H7 (cell line): ENCODE data around the gene TEX53. TPM values are rescaled to one million over a fixed set of nuclear protein-coding genes. Genes with fewer than 3 reads are reported as not detected.

Experiments
- DNase-seq: peaks from one replicate; pipeline ENCODE4 v3.0.0; 2012
- H3K27me3 ChIP-seq: 2 replicates; pipeline ENCODE4 v1.6.0; 2011; ENCODE audit warnings: mild to moderate bottlenecking, low read length; ENCODE audit not compliant: control insufficient read depth, insufficient read depth
- H3K36me3 ChIP-seq: replicated peaks from 2 replicates; pipeline ENCODE4 v1.5.1; 2011; ENCODE audit warnings: low read length; ENCODE audit not compliant: control insufficient read depth, insufficient read depth
- H3K4me3 ChIP-seq: 2 replicates; pipeline ENCODE4 v1.5.1; 2011; ENCODE audit warnings: low read depth, mild to moderate bottlenecking, control low read depth, low read length, moderate library complexity; ENCODE audit not compliant: insufficient read depth
- total RNA-seq: library from RNA; depleted of rRNA; stranded (reverse); fragments of >200 nt; shearing (Covaris generic); gene quantifications from 2 replicates; pipeline ENCODE4 v1.2.3, GENCODE V29; 2014; rRNA removed

TEX53 gene
- not detected in 2 replicates for total RNA-seq

GRCh38 chr9:114657705-114658104 is at the start of gene TEX53:
Gene TEX53, minus strand, starts transcription at chr9:114657805. Its CDS starts 31 bp downstream, at chr9:114657774.
- no peak for DNase-seq
- Histone ChIP-seq H3K4me3 (no peak within 1 kb of the TSS), H3K27me3 (no peaks in the 10 kb centered on the region), H3K36me3 (no peaks in the 10 kb centered on the region)

- H3K36me3 ChIP-seq = no peaks in the 10 kb centered on the region
- H3K27me3 ChIP-seq = no peaks in the 10 kb centered on the region
- no peak for DNase-seq
Measured at GRCh38 chr9:114706711-114707110, 49.1 kb upstream of the TEX53 start.

GRCh38 chr9:114701988-114702387 is 44.4 kb upstream of the TEX53 start:
- Histone ChIP-seq H3K27me3 (no peaks in the 10 kb centered on the region), H3K4me3 (no peak overlapping the region), H3K36me3 (no peaks in the 10 kb centered on the region)
- DNase-seq = no peak

More at GRCh38 chr9:114706711-114707110, 49.1 kb upstream of the TEX53 start:
- H3K4me3 ChIP-seq = no peak overlapping the region

DNA sequence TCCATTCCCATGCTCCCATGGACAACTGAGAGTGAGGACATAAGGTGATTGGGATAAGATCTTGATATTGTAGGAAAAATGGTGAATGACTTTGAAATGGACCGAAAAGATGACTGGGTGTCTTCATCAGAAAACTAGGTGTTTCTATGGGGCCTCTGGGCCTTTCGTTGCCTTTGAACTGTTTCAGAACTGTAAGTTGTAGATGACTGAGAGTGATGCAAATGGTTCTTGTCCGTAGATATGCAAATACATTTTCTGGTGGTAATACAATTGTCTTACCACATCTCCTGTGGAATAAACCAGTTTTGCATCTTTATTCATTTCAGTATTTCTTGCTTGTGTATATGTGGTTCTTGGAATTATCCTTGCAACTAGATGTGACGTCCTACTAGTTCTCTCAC is 40.3 kb upstream of the TEX53 start:
- Histone ChIP-seq H3K4me3 (no peak overlapping the region), H3K27me3 (no peaks in the 10 kb centered on the region; the same call in 1 of the 2 replicates), H3K36me3 (no peaks in the 10 kb centered on the region)
- no peak for DNase-seq

- DNase-seq = no peak
- Histone ChIP-seq H3K27me3 (no peaks in the 10 kb centered on the region; the same call in 1 of the 2 replicates), H3K36me3 (no peaks in the 10 kb centered on the region), H3K4me3 (no peak overlapping the region)
Measured at GRCh38 chr9:114696814-114697544, 39.4 kb upstream of the TEX53 start.

GRCh38 chr9:114695948-114696347 is 38.3 kb upstream of the TEX53 start:
- H3K36me3 ChIP-seq = no peaks in the 10 kb centered on the region
- no peaks in the 10 kb centered on the region; the same call in 1 of the 2 replicates for H3K27me3 ChIP-seq
- no peak for DNase-seq
- H3K4me3 ChIP-seq = no peak overlapping the region

- no peaks in the 10 kb centered on the region; the same call in 1 of the 2 replicates for H3K27me3 ChIP-seq
- no peaks in the 10 kb centered on the region for H3K36me3 ChIP-seq
- DNase-seq = no peak
- no peak overlapping the region for H3K4me3 ChIP-seq
Measured at GRCh38 chr9:114694719-114695269, 37.2 kb upstream of the TEX53 start.

GRCh38 chr9:114694146-114694545 is 36.5 kb upstream of the TEX53 start:
- Histone ChIP-seq H3K4me3 (no peak overlapping the region), H3K27me3 (no peaks in the 10 kb centered on the region; the same call in 1 of the 2 replicates), H3K36me3 (no peaks in the 10 kb centered on the region)
- no peak for DNase-seq

DNA sequence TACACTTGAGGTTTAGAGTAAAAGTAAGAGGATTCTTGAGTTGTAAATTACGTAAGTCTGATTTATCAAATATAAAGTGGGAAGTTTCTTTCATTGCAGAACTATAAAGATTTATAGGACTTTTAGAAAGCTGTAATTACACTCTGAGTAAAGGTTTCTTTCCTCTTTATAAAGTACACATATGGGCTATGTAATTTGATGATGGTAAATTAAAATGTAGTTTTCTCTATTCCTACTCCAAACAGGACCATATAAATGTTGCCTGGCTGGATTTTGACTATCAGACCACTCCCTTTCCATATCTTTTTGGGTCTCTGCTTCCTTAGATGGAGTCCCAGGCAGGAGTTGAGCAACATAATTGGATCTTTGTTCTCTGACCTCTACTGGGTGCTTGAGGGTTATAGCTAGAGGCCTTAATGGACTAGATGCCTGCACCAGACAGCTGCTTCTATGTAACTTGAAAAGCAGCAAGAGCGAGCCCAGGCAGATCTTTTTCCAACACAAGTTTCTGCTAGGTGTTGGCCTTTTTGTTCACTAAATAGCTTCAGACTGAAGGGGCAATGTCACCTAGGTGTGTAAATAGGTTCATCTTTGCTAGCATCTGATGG is 35.7 kb upstream of the TEX53 start:
- Histone ChIP-seq H3K36me3 (no peaks in the 10 kb centered on the region), H3K4me3 (no peak overlapping the region), H3K27me3 (no peaks in the 10 kb centered on the region; the same call in 1 of the 2 replicates)
- no peak for DNase-seq

DNA sequence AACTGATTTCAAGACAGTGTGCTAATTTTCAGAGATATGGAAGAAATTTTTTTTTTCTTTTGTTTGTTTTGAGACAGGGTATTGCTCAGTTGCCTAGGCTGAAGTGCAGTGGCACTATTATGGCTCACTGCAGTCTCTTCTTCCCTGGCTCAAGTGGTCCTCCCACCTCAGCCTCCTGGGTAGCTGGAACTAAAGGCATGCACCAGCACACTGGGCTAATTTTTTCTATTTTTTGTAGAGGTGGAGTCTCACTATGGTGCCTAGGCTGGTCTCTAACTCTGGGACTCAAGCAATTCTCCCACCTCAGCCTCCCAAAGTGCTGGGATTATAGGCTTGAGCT is 34.3 kb upstream of the TEX53 start:
- no peak for DNase-seq
- no peaks in the 10 kb centered on the region; the same call in 1 of the 2 replicates for H3K27me3 ChIP-seq
- H3K4me3 ChIP-seq = no peak overlapping the region
- no peaks in the 10 kb centered on the region for H3K36me3 ChIP-seq

GRCh38 chr9:114691046-114691955 is 33.7 kb upstream of the TEX53 start:
- no peak overlapping the region for H3K4me3 ChIP-seq
- DNase-seq = no peak

DNA sequence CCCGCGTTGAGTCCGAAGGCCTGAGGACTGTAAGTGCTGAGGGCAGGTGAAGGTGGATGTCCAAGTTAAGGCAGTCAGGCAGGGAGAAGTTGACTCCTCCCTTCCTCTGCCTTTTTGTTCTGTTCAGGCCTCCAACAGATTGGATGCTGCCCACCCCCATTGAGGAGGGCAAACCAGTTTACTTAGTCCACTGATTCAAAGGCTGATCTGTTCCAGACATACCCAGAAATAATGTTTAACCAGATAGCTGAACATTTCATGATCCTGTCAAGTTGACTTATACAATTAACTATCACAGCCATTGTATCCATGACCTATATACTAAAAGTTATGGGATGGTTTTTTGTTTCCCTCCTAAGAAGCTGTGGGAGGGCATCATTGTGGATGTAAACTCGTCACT is 32.7 kb upstream of the TEX53 start:
- Histone ChIP-seq H3K4me3 (no peak overlapping the region), H3K36me3 (no peaks in the 10 kb centered on the region), H3K27me3 (no peaks in the 10 kb centered on the region; the same call in 1 of the 2 replicates)
- no peak for DNase-seq

More at GRCh38 chr9:114691046-114691955, 33.7 kb upstream of the TEX53 start:
- H3K27me3 ChIP-seq = no peaks in the 10 kb centered on the region; the same call in 1 of the 2 replicates
- no peaks in the 10 kb centered on the region for H3K36me3 ChIP-seq

DNA sequence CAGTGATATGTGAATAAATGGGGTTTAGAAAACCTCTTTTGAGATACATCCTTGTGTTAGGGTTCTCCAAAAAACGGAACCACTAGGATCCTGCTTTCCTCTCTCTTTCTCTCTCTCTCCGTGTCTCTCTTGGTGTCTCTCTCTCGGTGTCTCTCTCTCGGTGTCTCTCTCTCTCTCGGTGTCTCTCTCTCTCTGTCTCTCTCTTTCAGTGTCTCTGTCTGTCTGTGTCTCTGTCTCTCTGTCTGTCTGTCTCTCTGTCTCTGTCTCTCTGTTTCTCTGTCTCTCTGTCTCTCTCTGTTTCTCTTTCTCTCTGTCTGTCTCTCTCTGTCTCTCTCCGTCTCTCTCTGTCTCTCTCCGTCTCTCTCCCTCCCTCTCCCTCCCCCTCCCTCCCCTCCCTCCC is 32.2 kb upstream of the TEX53 start:
- Histone ChIP-seq H3K36me3 (no peaks in the 10 kb centered on the region), H3K27me3 (no peaks in the 10 kb centered on the region; the same call in 1 of the 2 replicates), H3K4me3 (no peak overlapping the region)
- DNase-seq = no peak

DNA sequence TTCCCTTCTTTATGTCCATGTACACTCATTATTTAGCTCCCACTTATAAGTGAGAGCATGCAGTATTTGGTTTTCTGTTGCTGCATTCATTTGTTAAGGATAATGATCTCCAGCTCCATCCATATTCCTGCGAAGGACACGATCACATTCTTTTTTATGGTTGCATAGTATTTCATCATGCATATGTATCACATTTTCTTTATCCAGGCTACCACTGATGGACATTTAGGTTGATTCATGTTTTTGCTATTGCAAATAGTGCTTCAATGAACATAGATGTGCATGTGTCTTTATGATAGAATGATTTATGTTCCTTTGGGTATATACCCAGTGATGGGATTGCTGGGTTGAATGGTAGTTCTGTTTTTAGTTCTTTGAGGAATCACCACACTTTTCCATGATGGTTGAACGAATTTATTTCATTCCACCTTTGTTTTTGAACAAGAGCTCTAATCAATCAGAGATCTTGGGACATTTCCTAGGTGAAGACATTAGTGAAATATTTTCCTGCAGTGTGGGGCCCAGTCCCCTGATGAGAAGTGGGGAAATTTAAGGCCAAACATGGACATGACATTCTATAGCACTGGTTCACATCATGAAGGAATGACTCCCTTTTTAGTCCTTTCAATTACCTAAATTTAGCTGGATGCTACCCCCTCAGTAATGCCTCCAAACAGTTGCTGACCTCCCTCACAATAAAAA is 31.5 kb upstream of the TEX53 start:
- DNase-seq = no peak

More for the DNA sequence above, 31.5 kb upstream of the TEX53 start:
- H3K27me3 ChIP-seq = no peaks in the 10 kb centered on the region; the same call in 1 of the 2 replicates
- H3K36me3 ChIP-seq = no peaks in the 10 kb centered on the region
- no peak overlapping the region for H3K4me3 ChIP-seq
